Nephron progenitor cell (in vitro differentiated cells): Measurements from ENCODE around the gene CPO.

ENCODE experiments used
- DNase-seq: peaks from one replicate; pipeline ENCODE4 v3.0.0; 2021
- H3K27ac Mint-ChIP-seq: 2 replicates; pipeline ENCODE4 v1.8.0; 2021; ENCODE audit warnings: mild to moderate bottlenecking, moderate library complexity, mixed read lengths
- H3K27me3 Mint-ChIP-seq: 2 replicates; pipeline ENCODE4 v1.8.0; 2021; ENCODE audit warnings: mild to moderate bottlenecking, low read depth, mixed read lengths; ENCODE audit not compliant: poor library complexity
- H3K36me3 Mint-ChIP-seq: 2 replicates; pipeline ENCODE4 v1.8.0; 2021; ENCODE audit warnings: low read depth, mixed read lengths
- H3K4me1 Mint-ChIP-seq: 2 replicates; pipeline ENCODE4 v1.8.0; 2021; ENCODE audit warnings: mixed read lengths
- H3K4me3 Mint-ChIP-seq: 2 replicates; pipeline ENCODE4 v1.8.0; 2021; ENCODE audit warnings: mild to moderate bottlenecking, moderate library complexity, mixed read lengths
- H3K9me3 Mint-ChIP-seq: 2 replicates; pipeline ENCODE4 v1.8.0; 2021; ENCODE audit warnings: mild to moderate bottlenecking, moderate library complexity, mixed read lengths
- CTCF ChIP-seq: fragments of 200-600 bp; sonication (generic); IDR thresholded peaks from 2 replicates; pipeline ENCODE4 v1.5.0; 2021; ENCODE audit warnings: antibody characterized with exemption

Gene CPO

GRCh38 chr2:206969192-206969591, 29.9 kb downstream of the CPO start:
- Mint-ChIP-seq H3K36me3 (no peaks in the 10 kb centered on the region), H3K27me3 (peaks cover 10% of the 10 kb centered on the region), H3K4me3 (no peak overlapping the region), H3K27ac (no peak overlapping the region), H3K4me1 (peaks cover 14% of the 10 kb centered on the region), H3K9me3 (no peaks in the 10 kb centered on the region)
- TF ChIP-seq CTCF, result no peak
- no peak for DNase-seq

GRCh38 chr2:206970589-206971360, 31.5 kb downstream of the CPO start:
- Mint-ChIP-seq H3K4me3 (no peak overlapping the region), H3K9me3 (peaks cover 6% of the 10 kb centered on the region), H3K27ac (no peak overlapping the region), H3K4me1 (peaks cover 14% of the 10 kb centered on the region), H3K36me3 (peaks cover 6% of the 10 kb centered on the region), H3K27me3 (peaks cover 10% of the 10 kb centered on the region)
- TF ChIP-seq CTCF, result no peak
- DNase-seq, result no peak

GRCh38 chr2:206971805-206972204, 32.5 kb downstream of the CPO start:
- peaks cover 3% of the 10 kb centered on the region for H3K27me3 Mint-ChIP-seq
- no peak for TF ChIP-seq CTCF
- H3K27ac Mint-ChIP-seq, result no peak overlapping the region
- no peak for DNase-seq
- peaks cover 6% of the 10 kb centered on the region for H3K9me3 Mint-ChIP-seq
- H3K4me3 Mint-ChIP-seq, result no peak overlapping the region
- peaks cover 14% of the 10 kb centered on the region for H3K4me1 Mint-ChIP-seq
- H3K36me3 Mint-ChIP-seq, result peaks cover 6% of the 10 kb centered on the region

GRCh38 chr2:206974551-206974950, 35.2 kb downstream of the CPO start:
- no peak overlapping the region for H3K27ac Mint-ChIP-seq
- H3K36me3 Mint-ChIP-seq, result peaks cover 6% of the 10 kb centered on the region
- H3K4me3 Mint-ChIP-seq, result no peak overlapping the region
- DNase-seq, result no peak
- TF ChIP-seq CTCF, result no peak
- H3K4me1 Mint-ChIP-seq, result peaks cover 14% of the 10 kb centered on the region
- no peaks in the 10 kb centered on the region for H3K27me3 Mint-ChIP-seq
- H3K9me3 Mint-ChIP-seq, result peaks cover 6% of the 10 kb centered on the region

- Mint-ChIP-seq H3K4me3 (no peak overlapping the region), H3K27me3 (no peaks in the 10 kb centered on the region), H3K36me3 (peaks cover 6% of the 10 kb centered on the region), H3K9me3 (peaks cover 6% of the 10 kb centered on the region), H3K4me1 (peaks cover 21% of the 10 kb centered on the region), H3K27ac (no peak overlapping the region)
- TF ChIP-seq CTCF, result no peak
- no peak for DNase-seq
Observed at GRCh38 chr2:206978746-206979145, 39.4 kb downstream of the CPO start.

- H3K4me3 Mint-ChIP-seq, result no peak overlapping the region
- no peak for DNase-seq
- TF ChIP-seq CTCF, result no peak
- H3K27me3 Mint-ChIP-seq, result no peaks in the 10 kb centered on the region
- peaks cover 6% of the 10 kb centered on the region for H3K36me3 Mint-ChIP-seq
- peaks cover 21% of the 10 kb centered on the region for H3K4me1 Mint-ChIP-seq
- H3K27ac Mint-ChIP-seq, result no peak overlapping the region
- H3K9me3 Mint-ChIP-seq, result peaks cover 6% of the 10 kb centered on the region
Observed at GRCh38 chr2:206979365-206979764, 40.0 kb downstream of the CPO start.
